B cell (primary cell): ENCODE measurements around the gene NEMP1. TPM values are rescaled to one million over a fixed set of nuclear protein-coding genes. Genes with fewer than 3 reads are reported as not detected.

Source experiments
- ATAC-seq: fragments of 200-7000 bp; cut with Tn5 transposase; one replicate; pipeline ENCODE4 v1.10.0; 2021; ENCODE audit warnings: low read depth, mild to moderate bottlenecking, moderate number of reproducible peaks, moderate library complexity
- CTCF ChIA-PET: fragments of 350-600 bp; sonication (Branson Sonifier 250); formaldehyde crosslinking; loops from one replicate; lab custom pipeline; 2021; ENCODE audit warnings: antibody characterized with exemption, inconsistent platforms; lab: Charles Lee
- POLR2A ChIA-PET: fragments of 350-600 bp; sonication (Branson Sonifier 250); formaldehyde crosslinking; loops from one replicate; lab custom pipeline; 2021; ENCODE audit warnings: antibody characterized with exemption; lab: Charles Lee
- DNase-seq: peaks from one replicate; pipeline ENCODE4 v3.0.0; 2013
- H2AFZ ChIP-seq: 2 replicates; pipeline ENCODE4 v1.6.1; 2012; ENCODE audit warnings: mild to moderate bottlenecking, low read depth, low read length; ENCODE audit not compliant: insufficient read depth, poor library complexity, severe bottlenecking
- H3K27ac ChIP-seq, 2 donors: 1 replicate in 1 of 2; 2 replicates in 1 of 2; pipeline ENCODE4 v1.5.1; 2012 to 2013; ENCODE audit warnings: low read length in 2 of 2, mild to moderate bottlenecking in 2 of 2, moderate library complexity in 1 of 2
- H3K27me3 ChIP-seq, 4 experiments: fragments of 200-600 bp in 1 of 4; sonication (generic) in 1 of 4; replicated peaks in 1 of 4; 1 replicate in 2 of 4; 2 replicates in 2 of 4; pipeline versions ENCODE4 v1.6.1 to v1.7.0; 2013 to 2016; ENCODE audit warnings: low read length in 3 of 4, mild to moderate bottlenecking in 2 of 4, mixed read lengths in 1 of 4, moderate library complexity in 1 of 4; ENCODE audit not compliant: insufficient read depth in 4 of 4, control insufficient read depth in 3 of 4; ENCODE audit errors: control extremely low read depth in 1 of 4
- H3K36me3 ChIP-seq, 2 experiments: replicated peaks in 1 of 2; 1 replicate in 1 of 2; 2 replicates in 1 of 2; pipeline versions ENCODE4 v1.6.1 to v1.7.1; 2013; ENCODE audit warnings: low read length in 1 of 2; ENCODE audit not compliant: insufficient read depth in 2 of 2, control insufficient read depth in 1 of 2; ENCODE audit errors: control extremely low read depth in 1 of 2, extremely low read depth in 1 of 2
- H3K4me1 ChIP-seq, 2 donors: fragments of 200-600 bp in 1 of 2; sonication (generic) in 1 of 2; 1 replicate in 1 of 2; 2 replicates in 1 of 2; pipeline versions ENCODE4 v1.5.1 to v1.6.1; 2013 to 2017; ENCODE audit warnings: low read length in 2 of 2; ENCODE audit not compliant: control insufficient read depth in 2 of 2, insufficient read depth in 2 of 2
- H3K4me2 ChIP-seq: replicated peaks from 2 replicates; pipeline ENCODE3; 2012; ENCODE audit warnings: mild to moderate bottlenecking, low read depth, low read length; ENCODE audit not compliant: poor library complexity, severe bottlenecking
- H3K4me3 ChIP-seq, 5 experiments: fragments of 200-600 bp in 1 of 5; sonication (generic) in 1 of 5; 1 replicate in 3 of 5; 2 replicates in 2 of 5; pipeline versions ENCODE4 v1.5.1 to v1.7.0; 2011 to 2016; ENCODE audit warnings: low read length in 4 of 5, mild to moderate bottlenecking in 4 of 5, low read depth in 2 of 5, control low read depth in 1 of 5, moderate library complexity in 1 of 5; ENCODE audit not compliant: insufficient read depth in 1 of 5; ENCODE audit errors: control extremely low read depth in 1 of 5, extremely low read depth in 1 of 5
- H3K79me2 ChIP-seq: fragments of 200-600 bp; sonication (generic); one replicate; pipeline ENCODE4 v1.6.0; 2016; ENCODE audit warnings: low read length; ENCODE audit not compliant: control insufficient read depth, insufficient read depth
- H3K9ac ChIP-seq: fragments of 200-600 bp; sonication (generic); 2 replicates; pipeline ENCODE4 v1.6.1; 2017; ENCODE audit warnings: mild to moderate bottlenecking, low read length, moderate library complexity
- H3K9me3 ChIP-seq, 3 donors: one replicate each; pipeline versions ENCODE4 v1.6.1 to v1.7.1; 2013; ENCODE audit warnings: low read length in 2 of 3; ENCODE audit not compliant: control insufficient read depth in 2 of 3, insufficient read depth in 1 of 3; ENCODE audit errors: control extremely low read depth in 1 of 3
- H4K20me1 ChIP-seq: 2 replicates; pipeline ENCODE4 v1.6.0; 2012; ENCODE audit warnings: mild to moderate bottlenecking, low read length; ENCODE audit not compliant: insufficient read depth, control insufficient read depth, poor library complexity, severe bottlenecking
- H3K27ac Mint-ChIP-seq: one replicate; pipeline ENCODE4 v1.8.0; 2021; ENCODE audit warnings: mixed read lengths
- H3K27me3 Mint-ChIP-seq: one replicate; pipeline ENCODE4 v1.8.0; 2021; ENCODE audit warnings: mixed read lengths
- H3K4me1 Mint-ChIP-seq: one replicate; pipeline ENCODE4 v1.8.0; 2021; ENCODE audit warnings: mixed read lengths
- H3K4me3 Mint-ChIP-seq: one replicate; pipeline ENCODE4 v1.8.0; 2021; ENCODE audit warnings: mixed read lengths
- H3K9me3 Mint-ChIP-seq: one replicate; pipeline ENCODE4 v1.8.0; 2022; ENCODE audit warnings: mixed read lengths; ENCODE audit not compliant: insufficient read depth
- EZH2 ChIP-seq: IDR thresholded peaks from 2 replicates; pipeline ENCODE4 v1.6.1; 2012; ENCODE audit warnings: borderline replicate concordance, low read depth, mild to moderate bottlenecking, moderate library complexity, low read length; ENCODE audit not compliant: insufficient read depth, poor library complexity, severe bottlenecking
- WGBS: methylation state at CpG from one replicate; pipeline ENCODE4 v1.1.5; 2013; ENCODE audit warnings: missing lambda C conversion rate; ENCODE audit not compliant: insufficient coverage; 5-methylcytosine and 5-hydroxymethylcytosine counted together
- intact Hi-C: fragments of 100-400 bp; cut with micrococcal nuclease; formaldehyde crosslinking; loops from one replicate; pipeline ENCODE4 v1.10.0; 2022
- polyA plus RNA-seq: library from polyadenylated mRNA; depleted of rRNA; stranded (reverse); fragments of >200 nt; gene quantifications from 2 replicates; pipeline ENCODE4 v1.2.3, GENCODE V29; 2012
- total RNA-seq, 2 donors: library from RNA; stranded (reverse); fragments of 120-200 nt in 1 of 2; gene quantifications; 1 replicate in 1 of 2; 2 replicates in 1 of 2; pipeline versions ENCODE4 v1.2.3 to v1.2.4, GENCODE V29; 2013 to 2022
- TF ChIP-seq, protein P1 (sequence below): fragments of 200-600 bp; IDR thresholded peaks from one replicate; pipeline ENCODE4 v1.8.0; 2022; ENCODE audit warnings: antibody characterized with exemption, mild to moderate bottlenecking

NEMP1 gene
- total and polyA plus RNA-seq, 2 donors (not counting 1 experiment from before 2014, with no cell fraction given) = 13.6 to 35.0 TPM

DNA sequence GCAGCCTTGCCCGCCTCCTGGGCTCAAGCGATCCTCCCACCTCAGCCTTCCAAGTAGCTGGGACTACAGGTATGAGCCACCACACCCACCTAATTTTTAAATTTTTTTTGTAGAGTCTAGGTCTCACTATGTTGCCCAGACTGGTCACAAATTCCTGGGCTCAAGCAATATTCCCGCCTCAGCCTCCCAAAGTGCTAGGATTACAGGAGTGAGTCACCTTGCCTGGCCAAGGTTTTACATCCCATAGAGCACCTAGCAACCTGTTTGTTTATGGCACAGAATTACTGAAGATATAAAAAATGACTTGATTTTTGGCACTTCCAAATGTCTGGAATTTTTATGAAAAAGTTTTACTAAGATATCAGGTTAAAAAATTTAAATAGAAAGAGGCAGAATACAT, 45.2 kb downstream of the NEMP1 start:
- TF ChIP-seq, protein P1, sequence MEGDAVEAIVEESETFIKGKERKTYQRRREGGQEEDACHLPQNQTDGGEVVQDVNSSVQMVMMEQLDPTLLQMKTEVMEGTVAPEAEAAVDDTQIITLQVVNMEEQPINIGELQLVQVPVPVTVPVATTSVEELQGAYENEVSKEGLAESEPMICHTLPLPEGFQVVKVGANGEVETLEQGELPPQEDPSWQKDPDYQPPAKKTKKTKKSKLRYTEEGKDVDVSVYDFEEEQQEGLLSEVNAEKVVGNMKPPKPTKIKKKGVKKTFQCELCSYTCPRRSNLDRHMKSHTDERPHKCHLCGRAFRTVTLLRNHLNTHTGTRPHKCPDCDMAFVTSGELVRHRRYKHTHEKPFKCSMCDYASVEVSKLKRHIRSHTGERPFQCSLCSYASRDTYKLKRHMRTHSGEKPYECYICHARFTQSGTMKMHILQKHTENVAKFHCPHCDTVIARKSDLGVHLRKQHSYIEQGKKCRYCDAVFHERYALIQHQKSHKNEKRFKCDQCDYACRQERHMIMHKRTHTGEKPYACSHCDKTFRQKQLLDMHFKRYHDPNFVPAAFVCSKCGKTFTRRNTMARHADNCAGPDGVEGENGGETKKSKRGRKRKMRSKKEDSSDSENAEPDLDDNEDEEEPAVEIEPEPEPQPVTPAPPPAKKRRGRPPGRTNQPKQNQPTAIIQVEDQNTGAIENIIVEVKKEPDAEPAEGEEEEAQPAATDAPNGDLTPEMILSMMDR = no peak
- TF ChIP-seq EZH2 = no peak
- no peaks in the 10 kb centered on the region for H3K9me3 Mint-ChIP-seq
- Histone ChIP-seq H2AFZ (no peak overlapping the region), H3K27me3 (no peaks in the 10 kb centered on the region), H3K4me3 (no peak overlapping the region), H3K27ac (no peak overlapping the region), H3K79me2 (no peaks in the 10 kb centered on the region), H3K36me3 (no peaks in the 10 kb centered on the region), H3K4me1 (peaks cover 8 to 11% of the 10 kb centered on the region in 2 donors), H3K9me3 (no peaks in the 10 kb centered on the region), H4K20me1 (no peaks in the 10 kb centered on the region), H3K4me2 (no peak overlapping the region), H3K9ac (no peak overlapping the region)
- WGBS = 100% methylated on average over 2 of the region's 3 CpGs
- no peak overlapping the region for H3K4me3 Mint-ChIP-seq
- ATAC-seq = no peak
- H3K4me1 Mint-ChIP-seq = peaks cover 14% of the 10 kb centered on the region
- CTCF ChIA-PET = interaction anchor here (1.0 to 5.7 kb wide), 4 partner anchors 10 to 79 kb away, joined by 4 to 70 read pairs (median 6); partner anchors contain the start of gene STAT6
- H3K27ac Mint-ChIP-seq = no peak overlapping the region
- POLR2A ChIA-PET = no interaction called here
- intact Hi-C loops = no loop called here
- no peaks in the 10 kb centered on the region for H3K27me3 Mint-ChIP-seq
- no peak for DNase-seq

DNA sequence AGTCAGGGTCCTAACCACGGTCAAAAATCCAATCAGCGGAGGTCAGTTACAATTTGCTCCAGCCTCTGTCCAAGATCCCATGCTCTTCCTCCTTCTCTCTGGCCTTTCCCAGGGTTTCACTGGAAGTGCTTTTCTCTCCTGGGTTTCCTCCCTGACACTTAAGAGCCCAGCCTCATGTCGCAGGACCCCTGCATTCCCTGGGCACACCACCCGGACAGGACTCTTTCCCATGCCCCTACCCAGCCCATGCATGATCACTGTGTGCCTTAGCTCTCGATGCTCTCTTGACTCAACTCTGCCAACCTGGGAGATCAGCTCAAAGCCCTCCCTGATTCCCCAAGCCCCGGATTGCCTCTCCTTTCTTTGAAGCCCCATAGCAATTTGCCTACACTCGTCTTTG, 46.8 kb downstream of the NEMP1 start:
- intact Hi-C loops = loop anchor here (1.0 kb wide), 1 partner anchor 29 kb away; no protein-coding TSS in a partner anchor

More for the DNA sequence above, 46.8 kb downstream of the NEMP1 start:
- no peaks in the 10 kb centered on the region for H3K27me3 ChIP-seq
- H3K79me2 ChIP-seq = no peaks in the 10 kb centered on the region
- H3K4me1 ChIP-seq = peaks cover 8 to 14% of the 10 kb centered on the region in 2 donors
- no peak overlapping the region for H3K9ac ChIP-seq
- Mint-ChIP-seq H3K27ac (no peak overlapping the region), H3K27me3 (no peaks in the 10 kb centered on the region), H3K4me3 (no peak overlapping the region), H3K9me3 (no peaks in the 10 kb centered on the region), H3K4me1 (peaks cover 19% of the 10 kb centered on the region)
- H3K27ac ChIP-seq = no peak overlapping the region
- DNase-seq (no peak), ATAC-seq (no peak)
- peak overlapping the region; percentile 78 for H2AFZ ChIP-seq
- ChIA-PET CTCF (interaction anchor here (0.5 to 5.7 kb wide), 20 partner anchors 9 to 151 kb away, joined by 3 to 70 read pairs (median 4); partner anchors contain the start of genes LRP1, STAT6 and ZBTB39), POLR2A (interaction anchor here (1.1 kb wide), 1 partner anchor 80 kb away, joined by 6 read pairs; no protein-coding TSS in a partner anchor)
- no peaks in the 10 kb centered on the region for H4K20me1 ChIP-seq
- H3K36me3 ChIP-seq = no peaks in the 10 kb centered on the region
- TF ChIP-seq EZH2 = no peak
- TF ChIP-seq, protein P1 = no peak
- no peak overlapping the region for H3K4me2 ChIP-seq
- H3K4me3 ChIP-seq = no peak overlapping the region
- no peaks in the 10 kb centered on the region for H3K9me3 ChIP-seq
- WGBS = 94% methylated on average over 6 of the region's 7 CpGs
